CD1c-positive myeloid dendritic cell (primary cell): Measurements from ENCODE around the gene PARD6B.
"Not testable (repeated sequence)": the region's sequence is repeated elsewhere in the genome, so short reads cannot be mapped to it uniquely, and the experiment has no call there.

Experiments used
- DNase-seq: peaks from one replicate; pipeline ENCODE4 v3.0.0-alpha.2; 2016; ENCODE audit errors: extremely low spot score

Gene PARD6B

DNA sequence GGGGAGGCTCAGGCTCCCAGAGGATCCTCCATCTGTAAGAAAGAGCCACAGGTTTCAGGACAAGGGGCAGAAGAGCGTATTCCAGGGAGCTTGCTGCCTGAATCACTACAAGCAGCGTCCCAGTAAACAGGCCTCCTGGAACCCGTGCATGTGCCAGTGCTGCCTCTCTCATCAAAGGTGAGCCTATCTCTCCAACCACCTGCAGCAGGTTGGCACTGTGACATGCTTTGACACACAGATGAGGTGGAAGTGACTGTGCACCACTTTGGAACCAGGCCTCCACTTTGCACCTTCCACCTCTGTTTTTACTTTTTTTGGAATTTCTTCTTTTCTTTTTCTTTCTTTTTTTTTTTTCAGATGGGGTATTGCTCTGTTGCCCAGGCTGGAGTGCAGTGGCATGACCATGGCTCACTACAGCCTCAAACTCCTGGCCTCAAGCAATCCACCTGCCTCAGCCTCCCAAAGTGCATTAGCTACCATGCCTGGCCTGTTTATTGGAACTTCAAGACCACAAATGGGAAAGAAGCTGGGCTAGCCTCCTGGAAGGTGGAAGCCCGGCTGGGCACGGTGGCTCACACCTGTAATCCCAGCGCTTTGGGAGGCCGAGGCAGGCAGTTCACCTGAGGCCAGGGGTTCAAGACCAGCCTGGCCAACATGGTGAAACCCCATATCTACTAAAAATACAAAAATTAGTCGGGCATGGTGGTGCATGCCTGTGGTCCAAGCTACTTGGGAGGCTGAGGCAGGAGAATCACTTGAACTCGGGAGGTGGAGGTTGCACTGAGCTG lies 27.5 kb upstream of the PARD6B start:
- DNase-seq, result not testable (repeated sequence)

DNA sequence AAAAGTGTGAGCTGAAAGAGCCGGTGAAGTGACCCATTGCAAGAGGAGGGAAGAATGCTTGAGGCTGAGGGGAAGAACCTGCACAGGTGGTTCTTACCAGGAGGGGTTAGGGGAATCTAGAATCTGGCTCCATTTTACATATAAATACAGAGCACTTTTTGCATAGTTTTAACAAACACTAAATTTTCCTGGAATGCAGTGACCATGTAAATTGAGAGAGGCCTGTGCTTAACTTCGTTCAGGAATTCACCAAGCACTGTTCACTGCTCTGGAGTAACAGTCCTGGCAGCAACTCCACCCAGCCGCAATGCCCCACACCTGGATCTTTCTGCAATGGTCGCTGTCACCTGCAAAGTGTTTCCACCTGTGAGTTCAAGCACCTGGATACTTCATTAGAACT lies 26.9 kb upstream of the PARD6B start:
- no peak for DNase-seq

DNA sequence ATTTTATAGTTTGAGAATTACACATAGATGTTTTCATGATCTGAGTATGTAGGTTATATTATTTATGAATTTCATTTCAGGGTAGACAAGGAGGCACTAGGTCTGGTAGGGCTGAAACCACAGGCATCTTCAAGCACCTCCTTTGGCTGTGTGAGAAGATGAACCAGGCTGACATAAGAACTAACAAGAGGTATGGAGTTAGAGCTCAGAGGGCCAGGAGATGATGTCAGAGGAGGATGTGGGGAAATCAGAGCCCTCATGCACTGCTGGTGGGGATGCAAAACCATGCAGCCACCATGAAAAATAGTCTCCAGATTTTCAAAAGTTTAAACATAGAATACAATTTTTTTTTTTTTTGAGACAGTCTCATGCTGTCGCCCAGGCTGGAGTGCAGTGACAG lies 26.4 kb upstream of the PARD6B start:
- DNase-seq, result no peak

DNA sequence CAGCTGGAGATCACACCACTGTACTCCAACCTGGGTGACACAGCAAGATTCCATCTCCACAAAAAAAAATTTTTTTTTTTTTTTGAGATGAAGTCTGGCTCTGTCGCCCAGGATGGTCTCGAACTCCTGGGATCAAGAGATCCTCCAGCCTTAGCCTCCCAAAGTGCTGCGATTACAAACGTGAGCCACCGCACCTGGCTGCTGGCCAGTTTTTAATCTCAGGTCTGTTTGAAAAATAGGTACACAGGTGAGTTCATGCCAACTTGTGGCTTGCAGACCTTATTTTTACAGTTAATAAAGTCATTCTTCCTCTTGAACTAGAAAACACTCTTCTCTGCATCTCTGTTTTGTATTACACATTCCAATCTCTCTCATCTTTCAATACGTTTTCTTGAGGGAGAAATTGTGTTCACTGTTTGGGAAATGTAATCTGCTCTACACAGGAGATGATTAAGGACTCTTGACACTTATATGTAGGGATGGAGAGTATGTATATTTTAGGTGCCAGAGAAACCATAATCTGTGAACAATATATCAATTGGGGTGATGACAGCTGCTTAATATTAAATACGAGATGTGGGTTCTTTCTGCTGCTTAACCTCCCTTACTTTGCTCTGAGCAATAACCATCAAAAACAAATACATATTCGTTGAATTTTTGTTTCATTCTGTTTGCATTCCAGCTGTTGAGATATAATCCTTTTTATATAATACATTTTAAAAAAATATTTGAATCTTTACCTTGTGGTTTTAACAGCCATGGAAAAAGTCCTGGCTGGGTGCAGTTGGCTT lies 22.3 kb upstream of the PARD6B start:
- DNase-seq, result no peak

DNA sequence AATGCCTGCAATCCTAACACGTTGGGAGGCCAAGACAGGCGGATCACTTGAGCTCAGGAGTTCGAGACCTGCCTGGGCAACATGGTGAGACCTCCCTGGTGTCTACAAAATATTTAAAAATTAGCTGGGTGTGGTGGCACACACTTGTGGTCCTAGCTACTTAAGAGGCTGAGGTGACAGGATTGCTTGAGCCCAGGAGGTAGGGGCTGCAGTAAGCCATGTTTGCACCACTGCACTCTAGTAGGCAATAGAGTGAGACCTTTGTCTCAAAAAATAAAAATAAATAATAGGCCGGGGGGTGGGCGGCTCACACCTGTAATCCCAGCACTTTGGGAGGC lies 21.8 kb upstream of the PARD6B start:
- DNase-seq, result no peak

DNA sequence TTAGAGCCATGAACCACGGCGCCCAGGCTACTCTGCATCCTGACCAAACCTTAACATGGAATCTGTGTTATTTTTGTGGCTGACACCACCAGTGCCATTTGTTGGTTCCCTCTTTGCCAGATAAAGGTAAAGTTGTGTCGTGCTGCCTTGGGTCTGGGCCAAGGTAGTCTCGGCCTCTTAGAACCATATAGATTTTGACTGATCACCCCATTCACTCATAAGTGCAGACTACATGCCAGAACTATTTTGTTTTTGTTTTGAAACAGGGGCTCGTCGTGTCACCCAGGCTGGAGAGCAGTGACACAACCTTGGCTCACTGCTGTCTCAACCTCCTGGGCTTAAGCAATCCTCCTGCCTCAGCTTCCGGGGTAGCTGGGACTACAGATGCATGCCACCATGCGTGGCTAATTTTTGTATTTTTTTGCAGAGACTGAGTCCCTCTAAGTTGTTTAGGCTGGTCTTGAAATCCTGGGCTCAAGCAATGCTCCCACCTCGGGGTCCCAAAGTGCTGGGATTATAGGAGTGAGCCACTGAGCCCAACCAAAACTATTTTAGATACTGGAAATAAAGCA lies 20.8 kb upstream of the PARD6B start:
- DNase-seq, result no peak

DNA sequence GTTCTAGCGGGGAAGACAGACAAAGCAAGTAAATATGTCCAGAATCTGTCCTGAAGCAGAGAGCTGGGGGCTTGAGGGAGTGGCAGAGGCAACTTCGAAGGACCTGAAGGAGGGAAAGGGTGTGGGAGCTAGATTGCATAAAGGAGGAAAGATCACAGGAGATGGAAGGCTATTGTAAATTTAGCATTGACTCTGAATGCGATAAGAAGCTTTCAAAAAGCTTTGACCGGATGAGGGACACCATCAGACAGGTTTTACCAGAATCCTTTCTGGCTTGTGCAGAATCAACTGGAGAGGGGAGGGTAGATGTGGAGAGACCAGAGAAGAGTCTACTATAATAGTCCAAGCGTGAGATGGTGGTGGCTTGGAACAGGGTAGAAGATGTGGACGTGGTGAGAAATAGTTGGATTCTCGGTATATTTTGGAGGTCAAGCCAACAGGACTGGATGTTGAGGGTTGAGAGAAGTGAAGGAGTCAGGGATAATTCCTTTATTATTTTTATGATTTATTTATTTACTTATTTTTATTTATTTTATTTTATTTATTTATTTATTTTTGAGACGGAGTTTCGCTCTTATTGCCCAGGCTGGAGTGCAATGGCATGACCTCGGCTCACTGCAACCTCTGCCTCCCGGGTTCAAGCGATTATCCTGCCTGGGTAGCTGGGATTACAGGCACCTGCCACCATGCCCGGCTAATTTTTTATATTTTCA lies 20.1 kb upstream of the PARD6B start:
- no peak for DNase-seq

DNA sequence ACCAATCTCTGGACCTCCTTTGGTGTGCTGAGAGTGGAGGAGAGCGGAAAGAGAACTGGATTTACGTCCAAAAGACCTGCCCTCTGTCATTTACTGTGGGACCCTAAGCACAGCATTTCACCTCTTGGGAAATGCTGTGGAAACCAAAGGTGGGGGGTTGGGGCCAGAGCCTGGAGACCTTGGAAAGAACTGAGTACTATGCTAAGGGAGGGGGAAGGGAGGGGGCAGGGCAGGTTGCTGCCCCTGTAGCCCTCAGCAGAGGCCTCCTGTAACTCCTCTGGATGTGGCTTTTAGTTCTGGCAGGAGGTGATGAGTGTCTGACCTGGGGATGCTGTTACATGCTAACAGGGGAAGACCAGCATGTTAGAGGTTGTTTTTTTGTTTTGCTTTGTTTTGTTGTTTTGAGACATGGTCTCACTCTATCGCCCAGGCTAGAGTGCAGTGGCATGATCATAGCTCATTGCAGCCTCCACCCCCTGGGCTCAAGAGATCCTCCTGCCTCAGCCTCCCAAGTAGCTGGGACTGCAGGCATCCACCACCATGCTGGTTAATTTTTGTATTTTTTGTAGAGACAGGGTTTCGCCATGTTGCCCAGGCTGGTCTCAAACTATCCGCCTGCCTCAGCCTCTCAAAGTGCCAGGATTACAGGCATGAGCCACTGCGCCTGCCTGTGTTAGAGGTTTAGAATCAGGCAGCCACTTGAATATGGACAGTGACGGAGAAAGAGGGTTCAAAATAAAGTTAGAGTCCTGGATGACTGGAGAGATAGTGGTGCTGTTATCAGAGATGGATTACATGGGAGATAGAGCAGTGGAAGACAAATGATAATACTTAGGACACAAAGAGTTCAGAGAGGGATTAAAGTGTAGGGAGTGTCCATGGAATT lies 18.4 kb upstream of the PARD6B start:
- DNase-seq, result no peak

DNA sequence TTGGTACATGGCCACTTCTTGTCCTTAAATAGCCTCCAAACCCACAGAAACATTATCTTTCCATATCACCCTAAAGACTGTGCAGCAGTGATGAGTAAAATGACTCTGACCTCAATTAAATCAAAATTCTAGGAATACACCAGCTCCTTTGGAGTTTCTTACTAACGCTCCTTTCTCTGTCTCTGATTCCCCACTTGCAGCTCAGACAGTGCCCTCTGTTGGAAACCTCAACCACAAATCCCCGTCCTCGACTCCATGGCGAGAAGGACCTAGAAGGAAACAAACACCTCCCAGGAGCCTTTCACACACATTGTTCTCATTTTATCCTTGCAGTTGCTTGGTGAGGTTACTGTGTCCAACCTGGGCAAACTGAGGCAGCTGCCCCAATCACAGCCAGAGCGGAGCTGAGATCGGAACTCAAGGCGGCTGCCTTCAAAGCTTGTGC lies 17.7 kb upstream of the PARD6B start:
- no peak for DNase-seq

DNA sequence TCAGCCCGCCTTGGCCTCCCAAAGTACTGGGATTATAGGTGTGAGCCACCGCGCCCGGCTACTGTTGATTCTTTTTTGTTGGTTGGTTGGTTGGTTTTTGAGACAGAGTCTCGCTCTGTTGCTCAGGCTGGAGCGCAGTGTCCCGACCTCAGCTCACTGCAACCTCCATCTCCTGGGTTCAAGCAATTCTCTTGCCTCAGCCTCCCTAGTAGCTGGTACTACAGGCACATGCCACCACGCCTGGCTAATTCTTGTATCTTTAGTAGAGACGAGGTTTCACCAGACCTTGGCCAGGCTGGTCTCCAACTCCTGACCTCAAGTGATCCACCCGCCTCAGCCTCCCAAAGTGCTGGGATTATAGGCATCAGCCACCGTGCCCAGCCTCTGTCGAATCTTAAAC lies 17.0 kb upstream of the PARD6B start:
- not testable (repeated sequence) for DNase-seq

DNA sequence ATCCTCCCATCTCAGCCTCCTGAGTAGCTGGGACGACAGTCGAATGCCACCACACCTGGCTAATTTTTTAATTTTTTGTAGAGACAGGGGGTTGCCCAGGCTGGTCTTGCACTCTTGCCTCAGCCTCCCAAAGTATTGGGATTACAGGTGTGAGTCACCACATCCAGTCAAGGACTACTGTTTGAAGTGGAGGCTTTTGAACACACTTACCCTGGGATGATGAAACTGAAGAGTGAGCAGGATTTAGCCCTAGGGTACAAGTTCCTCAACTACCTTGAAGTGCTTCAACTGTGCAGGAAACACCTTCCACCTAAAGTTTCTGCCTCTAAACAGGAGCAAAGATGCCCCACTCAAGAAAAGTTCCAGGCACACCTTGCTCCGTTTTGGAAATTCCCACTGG lies 15.7 kb upstream of the PARD6B start:
- DNase-seq, result no peak

DNA sequence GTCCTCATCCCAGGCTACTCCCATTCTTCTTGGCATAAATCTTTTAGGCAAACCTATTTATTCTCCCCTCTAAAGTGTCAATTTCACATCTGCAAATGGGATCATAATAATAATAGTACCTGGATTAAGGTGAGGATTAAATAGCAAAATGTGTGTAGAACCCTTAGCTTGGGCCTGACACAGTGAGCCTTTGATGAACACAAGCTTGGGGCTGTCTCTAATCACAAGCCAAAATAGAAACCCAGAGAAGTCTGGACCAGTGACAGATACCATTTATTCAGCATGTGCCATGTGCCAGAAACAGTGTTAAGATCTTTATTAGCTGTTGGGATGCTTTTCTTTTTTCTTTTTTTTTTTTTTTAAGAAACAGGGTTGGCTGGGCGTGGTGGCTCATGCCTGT lies 14.9 kb upstream of the PARD6B start:
- no peak for DNase-seq

DNA sequence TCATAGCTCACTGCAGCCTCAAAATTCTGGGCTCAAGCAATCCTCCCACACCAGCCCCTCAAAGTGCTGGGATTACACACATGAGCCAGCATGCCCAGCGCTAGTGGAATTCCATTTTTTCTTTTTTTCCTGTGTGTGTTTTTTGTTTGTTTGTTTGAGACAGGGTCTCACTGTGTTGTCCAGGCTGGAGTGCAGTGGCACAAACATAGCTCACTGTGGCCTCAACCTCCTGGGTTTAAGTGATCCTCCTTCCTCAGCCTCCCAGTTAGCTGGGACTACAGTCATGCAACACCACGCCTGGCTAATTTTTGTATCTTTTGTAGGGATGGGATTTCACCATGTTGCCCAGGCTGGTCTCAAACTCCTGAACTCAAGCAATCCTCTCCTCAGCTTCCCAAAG lies 14.1 kb upstream of the PARD6B start:
- no peak for DNase-seq

DNA sequence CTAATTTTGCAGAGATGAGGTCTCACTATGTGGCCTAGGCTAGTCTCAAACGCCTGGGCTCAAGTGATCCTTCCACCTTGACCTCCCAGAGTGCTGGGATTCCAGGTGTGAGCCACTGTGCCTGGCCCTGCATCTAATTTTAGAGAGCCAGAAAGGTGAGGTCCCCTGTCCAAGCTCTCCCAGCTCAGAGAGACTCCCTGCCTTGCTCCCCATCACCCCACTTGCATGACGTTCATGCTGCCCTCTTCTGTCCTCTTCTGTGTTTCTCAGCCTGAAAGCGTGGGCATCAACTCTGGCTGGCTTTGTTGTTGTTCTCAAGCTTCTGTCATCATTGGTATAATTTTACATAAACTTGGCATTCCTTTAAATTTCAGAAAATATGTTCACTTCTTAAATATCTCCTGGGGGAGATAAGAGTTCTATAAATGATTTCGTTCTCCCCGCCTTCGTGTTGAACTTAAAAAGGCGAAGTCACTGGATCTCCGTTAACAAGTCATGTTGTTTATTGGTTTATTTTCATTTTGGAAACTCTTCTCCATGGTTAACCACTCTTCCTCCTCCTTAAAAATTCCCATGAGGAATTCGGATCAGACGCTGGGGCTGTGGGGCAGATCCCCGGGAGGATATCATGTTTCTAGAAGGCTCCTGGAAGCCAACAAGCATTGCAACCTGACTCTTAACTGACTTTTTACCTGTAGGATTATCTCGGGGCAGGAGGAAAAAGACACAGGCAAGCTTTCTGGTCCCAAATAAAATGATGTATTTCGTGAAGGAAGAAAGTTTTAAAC lies 13.2 kb upstream of the PARD6B start:
- no peak for DNase-seq

DNA sequence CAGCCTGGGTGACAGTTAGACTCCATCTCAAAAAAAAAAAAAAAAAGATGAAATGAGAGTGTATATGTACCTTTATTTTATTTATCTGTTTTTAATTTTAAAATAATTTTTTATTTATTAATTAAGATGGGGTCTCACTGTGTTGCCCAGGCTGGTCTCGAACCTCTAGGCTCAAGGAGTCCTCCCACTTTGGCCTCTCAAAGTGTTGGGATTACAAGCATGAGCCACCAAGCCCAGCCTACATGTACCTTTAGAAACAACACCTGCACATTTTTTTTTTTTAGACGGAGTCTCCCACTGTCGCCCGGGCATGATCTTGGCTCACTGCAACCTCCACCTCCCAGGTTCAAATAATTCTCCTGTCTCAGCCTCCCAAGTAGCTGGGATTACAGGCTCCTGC lies 12.1 kb upstream of the PARD6B start:
- DNase-seq, result no peak

DNA sequence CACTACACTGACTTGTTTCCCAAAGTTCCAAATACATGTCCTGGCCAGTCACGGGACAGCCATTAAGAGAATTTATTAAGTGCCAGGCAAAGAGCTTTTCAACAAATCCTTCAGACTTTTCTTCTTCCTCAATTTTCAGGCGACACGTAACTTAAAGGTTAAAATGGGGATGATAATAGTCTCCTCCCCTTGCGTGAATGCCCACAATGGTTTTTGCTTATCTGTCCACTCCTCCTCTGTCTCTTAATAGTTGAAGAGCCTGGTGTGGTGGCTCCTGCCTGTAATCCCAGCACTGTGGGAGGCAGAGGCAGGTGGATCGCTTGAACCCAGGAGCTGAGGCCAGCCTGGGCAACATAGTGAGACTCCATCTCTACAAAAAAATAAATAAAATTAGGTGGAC lies 11.4 kb upstream of the PARD6B start:
- DNase-seq, result no peak

DNA sequence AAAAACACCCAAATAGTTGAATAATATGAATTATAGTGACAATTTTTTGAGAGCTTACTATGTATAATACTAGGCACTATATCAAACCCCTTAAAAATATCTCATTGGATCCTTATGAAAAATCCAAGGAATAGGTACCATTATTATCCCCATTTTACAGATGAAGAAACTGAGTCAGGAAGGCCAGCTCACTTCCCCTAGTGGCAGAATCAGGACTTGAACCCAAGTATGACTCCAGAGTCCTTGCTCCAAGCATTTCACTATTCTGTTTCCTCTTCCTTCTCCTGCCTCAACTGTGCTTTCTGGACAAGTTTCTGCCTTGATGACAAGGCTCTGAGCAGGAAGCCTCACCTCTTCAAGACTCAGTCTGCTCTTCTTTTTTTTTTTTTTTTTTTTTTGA lies 10.8 kb upstream of the PARD6B start:
- no peak for DNase-seq

DNA sequence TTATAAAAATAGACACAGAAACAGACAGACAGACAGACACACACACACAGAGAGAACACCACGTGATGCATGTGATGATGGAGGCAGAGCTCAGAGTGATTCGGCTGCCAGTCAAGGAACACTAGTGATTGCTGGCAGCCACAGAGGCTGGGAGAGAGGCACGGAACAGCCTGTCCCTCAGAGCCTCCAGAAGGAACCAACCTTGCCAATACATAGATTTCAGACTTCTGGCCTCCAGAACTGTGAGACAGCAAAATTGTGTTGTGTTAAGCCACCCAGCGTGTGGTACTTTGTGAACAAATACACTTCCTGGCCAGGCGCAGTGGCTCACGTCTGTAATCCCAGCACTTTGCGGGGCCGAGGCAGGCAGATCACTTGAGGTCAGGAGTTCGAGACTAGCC lies 9.5 kb upstream of the PARD6B start:
- no peak for DNase-seq

DNA sequence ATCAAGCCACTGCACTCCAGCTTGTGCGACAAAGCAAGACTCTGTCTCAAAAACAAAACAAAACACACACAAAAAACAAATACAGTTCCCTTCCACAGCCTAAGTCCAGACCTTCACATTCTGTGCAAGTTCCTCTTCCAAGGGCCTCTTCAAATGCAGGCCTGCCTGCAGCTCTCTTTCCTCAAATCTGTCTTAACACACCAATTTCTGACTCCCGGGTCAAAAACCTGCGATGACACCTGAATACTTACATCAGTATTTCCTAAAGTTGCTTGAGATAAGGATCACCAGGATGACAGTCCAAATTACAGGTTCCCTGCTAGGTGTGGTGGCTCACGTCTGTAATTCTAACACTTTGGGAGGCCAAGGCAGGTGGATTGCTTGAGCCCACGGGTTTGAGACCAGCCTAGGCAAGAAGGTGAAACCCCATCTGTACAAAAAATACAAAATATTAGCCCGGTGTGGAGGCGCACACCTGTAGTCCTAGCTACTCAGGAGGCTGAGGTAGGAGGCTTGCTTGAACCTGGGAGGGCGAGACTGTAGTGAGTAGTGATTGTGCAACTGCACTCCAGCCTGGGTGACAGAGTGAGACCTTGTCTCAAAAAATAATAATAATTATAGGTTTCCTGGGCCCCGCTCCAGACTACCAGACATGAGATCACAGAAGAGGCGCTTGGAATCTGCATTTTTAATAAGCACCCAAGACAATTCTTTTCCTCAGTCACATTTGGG lies 8.8 kb upstream of the PARD6B start:
- no peak for DNase-seq

DNA sequence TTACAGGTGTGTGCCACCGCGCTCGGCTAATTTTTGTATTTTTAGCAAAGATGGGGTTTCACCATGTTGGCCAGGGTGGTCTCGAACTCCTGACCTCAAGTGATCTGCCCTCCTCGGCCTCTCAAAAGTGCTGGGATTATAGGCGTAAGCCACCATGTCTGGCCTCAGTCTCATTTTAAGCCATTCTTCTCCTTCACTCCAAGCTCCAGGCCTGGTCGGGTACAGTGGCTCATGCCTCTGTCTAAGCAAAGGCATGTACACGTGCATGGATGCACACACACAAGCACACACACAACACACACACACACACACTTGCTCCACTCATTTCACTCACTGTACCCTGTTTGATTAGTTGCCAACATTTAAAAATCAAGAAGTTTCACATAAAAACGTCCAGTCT lies 7.7 kb upstream of the PARD6B start:
- DNase-seq, result no peak
